ENCODE measurements around the gene CACNA1B. TPM values are rescaled to one million over a fixed set of nuclear protein-coding genes. Genes with fewer than 3 reads are reported as not detected.

The CACNA1B gene
- total RNA-seq, 1 experiment from 2014 or later = not detected

- no peak for DNase-seq
- Mint-ChIP-seq H3K9me3 (ENCODE audit: low read depth, unreplicated experiment) (no peaks in the 10 kb centered on the region), H3K36me3 (ENCODE audit: insufficient read depth, unreplicated experiment) (peaks cover 10% of the 10 kb centered on the region)
Observed at GRCh38 chr9:138117836-138118235, 240.3 kb downstream of the CACNA1B start.

GRCh38 chr9:138118601-138119071 is 241.1 kb downstream of the CACNA1B start:
- CTCF ChIA-PET = no interaction called here
- Mint-ChIP-seq H3K27ac (ENCODE audit: unreplicated experiment) (no peak overlapping the region), H3K9me3 (ENCODE audit: low read depth, unreplicated experiment) (no peaks in the 10 kb centered on the region), H3K4me3 (ENCODE audit: low read depth, unreplicated experiment) (no peak overlapping the region), H3K36me3 (ENCODE audit: insufficient read depth, unreplicated experiment) (peaks cover 5% of the 10 kb centered on the region), H3K27me3 (ENCODE audit: unreplicated experiment) (peaks cover 53% of the 10 kb centered on the region), H3K4me1 (ENCODE audit: low read depth, unreplicated experiment) (no peaks in the 10 kb centered on the region)
- TF ChIP-seq CTCF (IDR thresholded peaks at IDR 0.05; ENCODE audit: unreplicated experiment) = no peak
- DNase-seq = no peak
- intact Hi-C loops (cut with micrococcal nuclease; ENCODE audit: unreplicated experiment) = no loop called here
- BruUV-seq (replicated peaks) = no TSS peak

More at GRCh38 chr9:138117836-138118235, 240.3 kb downstream of the CACNA1B start:
- intact Hi-C loops (cut with micrococcal nuclease; ENCODE audit: unreplicated experiment) = no loop called here
- Mint-ChIP-seq H3K27ac (ENCODE audit: unreplicated experiment) (no peak overlapping the region), H3K27me3 (ENCODE audit: unreplicated experiment) (peaks cover 54% of the 10 kb centered on the region), H3K4me3 (ENCODE audit: low read depth, unreplicated experiment) (no peak overlapping the region), H3K4me1 (ENCODE audit: low read depth, unreplicated experiment) (no peaks in the 10 kb centered on the region)
- CTCF ChIA-PET = no interaction called here
- TF ChIP-seq CTCF (IDR thresholded peaks at IDR 0.05; ENCODE audit: unreplicated experiment) = no peak
- BruUV-seq (replicated peaks) = no TSS peak

- H3K36me3 Mint-ChIP-seq (ENCODE audit: insufficient read depth, unreplicated experiment) = peaks cover 5% of the 10 kb centered on the region
- peaks cover 52% of the 10 kb centered on the region for H3K27me3 Mint-ChIP-seq (ENCODE audit: unreplicated experiment)
- no peak overlapping the region for H3K27ac Mint-ChIP-seq (ENCODE audit: unreplicated experiment)
- intact Hi-C loops (cut with micrococcal nuclease; ENCODE audit: unreplicated experiment) = no loop called here
- no peaks in the 10 kb centered on the region for H3K9me3 Mint-ChIP-seq (ENCODE audit: low read depth, unreplicated experiment)
- BruUV-seq (replicated peaks) = no TSS peak
- CTCF ChIA-PET = no interaction called here
- no peak for TF ChIP-seq CTCF (IDR thresholded peaks at IDR 0.05; ENCODE audit: unreplicated experiment)
- H3K4me3 Mint-ChIP-seq (ENCODE audit: low read depth, unreplicated experiment) = no peak overlapping the region
- no peaks in the 10 kb centered on the region for H3K4me1 Mint-ChIP-seq (ENCODE audit: low read depth, unreplicated experiment)
- DNase-seq = no peak
Observed at GRCh38 chr9:138119202-138120027, 241.8 kb downstream of the CACNA1B start.

GRCh38 chr9:138120072-138120471 is 242.5 kb downstream of the CACNA1B start:
- intact Hi-C loops (cut with micrococcal nuclease; ENCODE audit: unreplicated experiment) = no loop called here
- Mint-ChIP-seq H3K27me3 (ENCODE audit: unreplicated experiment) (peaks cover 52% of the 10 kb centered on the region), H3K27ac (ENCODE audit: unreplicated experiment) (no peak overlapping the region), H3K4me1 (ENCODE audit: low read depth, unreplicated experiment) (no peaks in the 10 kb centered on the region), H3K9me3 (ENCODE audit: low read depth, unreplicated experiment) (no peaks in the 10 kb centered on the region), H3K4me3 (ENCODE audit: low read depth, unreplicated experiment) (no peak overlapping the region), H3K36me3 (ENCODE audit: insufficient read depth, unreplicated experiment) (peaks cover 5% of the 10 kb centered on the region)
- CTCF ChIA-PET = no interaction called here
- TF ChIP-seq CTCF (IDR thresholded peaks at IDR 0.05; ENCODE audit: unreplicated experiment) = no peak
- DNase-seq = no peak
- BruUV-seq (replicated peaks) = no TSS peak
